HG02588 (cell line): Measurements from ENCODE around the gene SGK1.
"Not testable (repeated sequence)": the region's sequence is repeated elsewhere in the genome, so short reads cannot be mapped to it uniquely, and the experiment has no call there.

ENCODE experiments used
- ATAC-seq: cut with Tn5 transposase; IDR thresholded peaks from one replicate; pipeline ENCODE4 v1.9.1; 2021; ENCODE audit warnings: mild to moderate bottlenecking, moderate library complexity; ENCODE audit not compliant: unreplicated experiment

SGK1 gene

GRCh38 chr6:134328792-134329191 lies 10.9 kb upstream of the SGK1 start:
- no peak for ATAC-seq

DNA sequence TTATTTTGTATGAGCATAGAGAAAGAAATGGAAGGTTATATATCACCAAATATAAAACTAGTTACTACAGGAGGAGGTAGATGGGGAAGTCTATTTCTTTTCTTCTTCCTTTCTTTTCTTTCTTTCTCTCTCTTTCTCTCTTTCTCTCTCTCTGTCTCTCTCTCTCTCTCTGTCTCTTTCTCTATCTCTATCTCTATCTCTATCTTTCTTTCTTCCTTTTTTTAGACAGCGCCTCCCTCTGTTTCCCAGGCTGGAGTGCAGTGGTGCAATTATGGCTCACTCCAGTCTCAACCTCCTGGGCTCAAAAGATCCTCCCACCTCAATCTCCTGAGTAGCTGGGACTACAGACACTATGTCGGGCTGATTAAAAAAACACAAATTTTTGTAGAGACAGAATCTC lies 10.2 kb upstream of the SGK1 start:
- ATAC-seq = no peak

DNA sequence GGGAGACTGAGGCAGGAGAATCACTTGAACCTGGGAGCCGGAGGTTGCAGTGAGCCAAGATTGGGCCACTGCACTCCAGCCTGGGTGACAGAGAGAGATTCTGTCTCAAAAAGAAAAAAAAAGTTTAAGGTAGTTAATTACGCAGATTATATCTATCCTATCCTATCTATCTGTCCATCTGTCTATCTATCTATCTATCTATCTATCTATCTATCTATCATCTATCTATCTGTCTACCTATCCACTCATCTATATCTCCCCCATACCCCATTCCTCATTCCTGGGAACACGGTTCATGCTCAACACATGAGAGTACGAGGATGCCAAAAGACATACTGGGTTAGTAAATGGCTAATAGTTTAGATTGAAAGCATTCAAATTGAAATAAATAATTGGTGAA lies 8.3 kb upstream of the SGK1 start:
- ATAC-seq = not testable (repeated sequence)

- no peak for ATAC-seq
Observed at GRCh38 chr6:134324766-134325165, 6.9 kb upstream of the SGK1 start.

- no peak for ATAC-seq
Observed at GRCh38 chr6:134324141-134324540, 6.2 kb upstream of the SGK1 start.

DNA sequence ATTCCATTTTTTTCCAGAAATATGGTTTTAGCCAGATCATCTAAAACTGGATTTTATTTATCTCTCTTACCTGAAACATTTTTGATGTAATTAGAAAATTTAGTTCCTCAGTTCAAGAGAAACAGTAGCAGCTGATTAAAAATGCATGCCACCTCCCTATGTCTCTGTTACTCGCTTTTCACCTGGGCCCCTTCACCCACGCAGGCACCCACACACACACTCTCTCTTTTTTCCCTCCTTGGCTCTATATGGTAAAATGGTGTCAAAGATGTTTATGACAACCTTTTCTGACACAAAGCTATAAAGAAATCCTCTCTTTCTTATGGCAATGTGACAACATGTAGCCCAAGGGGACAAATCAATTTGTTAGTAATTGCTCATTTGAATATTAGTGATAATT lies 5.8 kb upstream of the SGK1 start:
- no peak for ATAC-seq

DNA sequence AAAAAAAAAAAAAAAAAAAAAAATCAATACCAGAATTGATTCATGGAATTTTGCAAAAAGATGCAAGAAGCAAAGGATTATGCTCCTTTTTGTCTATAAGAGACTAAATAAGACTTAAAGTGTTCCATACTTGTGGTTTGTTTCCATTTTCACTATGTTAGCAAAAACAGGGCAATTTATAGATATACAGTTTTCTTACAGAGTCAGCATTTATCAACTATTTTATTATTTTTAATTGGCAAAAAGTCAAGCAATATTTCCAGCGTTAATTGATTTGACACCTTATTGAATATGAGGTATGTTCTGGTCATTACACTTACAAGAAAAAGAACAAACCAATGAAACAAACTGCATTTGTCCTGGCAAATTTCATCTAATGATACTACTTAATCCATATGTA lies 5.4 kb upstream of the SGK1 start:
- no peak for ATAC-seq

GRCh38 chr6:134322216-134322615 lies 4.3 kb upstream of the SGK1 start:
- ATAC-seq = no peak

- no peak for ATAC-seq
Observed at GRCh38 chr6:134321246-134321645, 3.3 kb upstream of the SGK1 start.

- ATAC-seq = not testable (repeated sequence)
Observed at GRCh38 chr6:134319686-134320085, 1.8 kb upstream of the SGK1 start.

- no peak for ATAC-seq
Observed at GRCh38 chr6:134318974-134319281, 1.0 kb upstream of the SGK1 start.

DNA sequence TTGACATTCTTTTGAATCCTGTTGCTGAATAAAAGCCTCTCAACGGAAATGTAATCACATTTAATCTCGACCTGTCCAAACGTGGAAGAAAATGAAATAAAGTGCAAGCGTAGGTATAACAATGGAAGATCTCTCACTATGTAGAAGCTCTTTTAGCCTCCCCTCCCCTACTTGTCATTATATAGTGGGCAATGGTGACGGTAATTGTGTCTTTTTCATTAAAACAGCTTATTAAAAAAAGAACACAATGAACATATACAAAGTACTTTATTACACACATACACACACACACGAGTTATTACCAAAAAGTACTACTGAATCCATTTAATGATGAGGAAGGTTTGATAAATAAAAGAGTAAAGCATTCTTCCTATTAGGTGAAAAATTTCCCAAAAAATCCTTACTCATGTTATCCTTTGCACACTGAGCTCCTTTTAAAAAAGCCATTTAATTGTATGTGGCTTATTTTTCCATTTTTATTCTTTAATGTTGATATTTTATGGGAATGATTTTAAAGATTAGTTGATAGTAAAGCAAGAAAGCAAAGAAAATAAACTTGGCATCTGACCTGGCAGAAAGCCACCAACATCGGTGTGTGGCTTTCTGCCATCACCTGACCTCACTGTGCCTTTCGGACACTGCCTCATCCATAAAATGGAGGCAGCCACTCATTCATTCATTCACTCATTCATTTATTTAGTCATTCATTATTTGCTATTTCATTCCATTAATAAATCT lies 493 bp upstream of the SGK1 start:
- ATAC-seq = no peak

GRCh38 chr6:134316733-134317431 lies 1.0 kb downstream of the SGK1 start:
- no peak for ATAC-seq

GRCh38 chr6:134315974-134316441 lies 1.9 kb downstream of the SGK1 start:
- ATAC-seq = no peak

GRCh38 chr6:134315189-134315588 lies 2.7 kb downstream of the SGK1 start:
- ATAC-seq = no peak

DNA sequence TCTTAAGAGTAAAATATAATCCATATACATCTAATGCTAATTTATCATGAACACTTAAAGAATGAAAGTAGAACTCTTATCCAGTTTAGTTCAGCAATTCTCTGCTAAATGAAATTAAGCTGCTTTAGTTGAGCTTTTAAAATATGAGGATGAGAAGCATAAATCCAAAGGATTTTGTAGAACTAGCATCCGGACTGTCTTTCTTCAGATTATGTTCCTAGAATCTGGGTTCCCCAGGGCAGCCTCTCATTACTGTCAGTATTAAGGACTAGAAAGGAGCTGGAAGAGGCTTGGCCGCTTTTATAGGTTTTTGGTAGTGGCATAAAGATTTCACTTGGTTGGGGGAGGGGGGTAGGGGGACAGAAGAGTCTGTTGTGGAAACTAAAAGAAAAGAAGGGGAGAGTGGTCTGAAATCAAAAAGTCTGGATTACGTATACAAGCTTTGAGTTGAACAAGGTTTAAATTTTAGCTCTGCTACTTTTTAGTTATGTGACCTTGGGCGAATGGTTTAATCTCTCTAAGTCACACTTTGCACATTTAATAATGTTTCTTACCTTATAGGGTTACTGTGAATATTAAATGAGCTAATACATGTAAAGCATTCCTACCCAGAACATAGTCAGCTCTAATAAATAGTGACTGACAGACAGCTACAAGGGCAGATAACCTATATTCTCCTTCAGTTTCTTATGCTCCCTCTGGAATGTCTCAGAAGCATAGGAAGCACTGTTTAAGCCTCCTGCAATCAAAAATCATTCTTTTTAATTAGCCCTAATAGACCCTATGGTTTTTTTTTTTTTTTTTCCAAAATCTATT lies 3.7 kb downstream of the SGK1 start:
- ATAC-seq = no peak

GRCh38 chr6:134312038-134312660 lies 5.8 kb downstream of the SGK1 start:
- ATAC-seq = no peak

DNA sequence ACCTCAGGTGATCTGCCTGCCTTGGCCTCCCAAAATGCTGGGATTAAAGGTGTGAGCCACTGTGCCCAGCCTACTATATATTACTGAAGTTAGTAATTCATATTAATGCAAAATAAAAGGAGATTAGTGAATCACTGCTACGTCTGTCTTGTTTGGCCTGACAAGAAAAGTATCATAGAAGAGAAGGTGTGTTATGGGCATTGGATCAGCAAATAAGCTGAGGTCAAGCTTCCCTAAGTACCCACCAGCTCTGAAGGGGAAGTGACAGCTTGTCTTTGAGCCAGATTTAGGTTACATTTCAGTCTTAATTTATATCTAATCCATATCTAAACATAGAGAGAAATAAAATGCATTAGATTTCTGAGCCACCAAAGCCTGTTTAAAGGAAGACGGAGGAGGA lies 7.1 kb downstream of the SGK1 start:
- no peak for ATAC-seq

GRCh38 chr6:134309983-134310605 lies 7.8 kb downstream of the SGK1 start:
- ATAC-seq = no peak

- no peak for ATAC-seq
Observed at GRCh38 chr6:134309227-134309626, 8.7 kb downstream of the SGK1 start.

DNA sequence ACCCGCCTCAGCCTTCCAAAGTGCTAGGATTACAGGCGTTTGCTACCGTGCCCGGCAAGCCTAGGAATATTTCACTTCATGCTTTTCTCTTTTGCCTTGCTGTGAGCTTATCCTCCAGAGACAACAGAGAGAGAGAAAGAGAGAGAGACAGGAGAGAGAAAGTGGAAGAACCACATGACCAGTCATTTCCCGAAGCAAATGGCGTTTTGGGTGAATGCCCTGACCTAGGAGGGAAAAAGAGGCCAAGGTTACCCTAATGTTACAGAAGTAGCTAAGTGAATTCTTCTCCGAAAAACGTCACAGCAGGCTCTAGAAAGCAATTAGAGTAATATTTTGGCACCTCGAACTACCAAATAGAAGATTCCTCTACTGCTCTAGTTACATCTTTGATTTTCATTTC lies 9.1 kb downstream of the SGK1 start:
- no peak for ATAC-seq
